Ishikawa (cell line): ENCODE results near the gene USP12.

ENCODE experiments used
- CEBPB ChIP-seq: IDR thresholded peaks from 2 replicates; pipeline ENCODE4 v1.6.1; 2012
- CREB1 ChIP-seq: IDR thresholded peaks from 2 replicates; pipeline ENCODE4 v1.6.1; 2012; ENCODE audit warnings: low read depth
- EGR1 ChIP-seq: IDR thresholded peaks from 2 replicates; pipeline ENCODE4 v1.6.1; 2012
- EP300 ChIP-seq: IDR thresholded peaks from 2 replicates; pipeline ENCODE4 v1.6.1; 2012; ENCODE audit warnings: borderline replicate concordance
- FOXM1 ChIP-seq: IDR thresholded peaks from 2 replicates; pipeline ENCODE4 v1.6.1; 2012; ENCODE audit warnings: low read depth, borderline replicate concordance
- NFIC ChIP-seq: IDR thresholded peaks from 2 replicates; pipeline ENCODE4 v1.6.1; 2012
- RAD21 ChIP-seq: IDR thresholded peaks from 2 replicates; pipeline ENCODE4 v1.6.1; 2012; ENCODE audit warnings: low read depth
- TAF1 ChIP-seq: IDR thresholded peaks from 2 replicates; pipeline ENCODE4 v1.6.1; 2012; ENCODE audit warnings: low read depth, mild to moderate bottlenecking
- TCF12 ChIP-seq: IDR thresholded peaks from 2 replicates; pipeline ENCODE4 v1.6.1; 2012; ENCODE audit warnings: low read depth
- TEAD4 ChIP-seq: IDR thresholded peaks from 2 replicates; pipeline ENCODE4 v1.6.1; 2012
- YY1 ChIP-seq: IDR thresholded peaks from 2 replicates; pipeline ENCODE4 v1.6.1; 2012; ENCODE audit warnings: low read depth
- ZBTB7A ChIP-seq: IDR thresholded peaks from 2 replicates; pipeline ENCODE4 v1.6.1; 2012; ENCODE audit warnings: low read depth
- TF ChIP-seq, protein P1 (sequence below): IDR thresholded peaks from 2 replicates; pipeline ENCODE4 v1.6.1; 2012; ENCODE audit warnings: low read depth, mild to moderate bottlenecking
- TF ChIP-seq, protein P2 (sequence below): IDR thresholded peaks from 2 replicates; pipeline ENCODE4 v1.6.1; 2012
- TF ChIP-seq, protein P3 (sequence below): IDR thresholded peaks from 2 replicates; pipeline ENCODE4 v1.6.1; 2012

USP12 gene

DNA sequence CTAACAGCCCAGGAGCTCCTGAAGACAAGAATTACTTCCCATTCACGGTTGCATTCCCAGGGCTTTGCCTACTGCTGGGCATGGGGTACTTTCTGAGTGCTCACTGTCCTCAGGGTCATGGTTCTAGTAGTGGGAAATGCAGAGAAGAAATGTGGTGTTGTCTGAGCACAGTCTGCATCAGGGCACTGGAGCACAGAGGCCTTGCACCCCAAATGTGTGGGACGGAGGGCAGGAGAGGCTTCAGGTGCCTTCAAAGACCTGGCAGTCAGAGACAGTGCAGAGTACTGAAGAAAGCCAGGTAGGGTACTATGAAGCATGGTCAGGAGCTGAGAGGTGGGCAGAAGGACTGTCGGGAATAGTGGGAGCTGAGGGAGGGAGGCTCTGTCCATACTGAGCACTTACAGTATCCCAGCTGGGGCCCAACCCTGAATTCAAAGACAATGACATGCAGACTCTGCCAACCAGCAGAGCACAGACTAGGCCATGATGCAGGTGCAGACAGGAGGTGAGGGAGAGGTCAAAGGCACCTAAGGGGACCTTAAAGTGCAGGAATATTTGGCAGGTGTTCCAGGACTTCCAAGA lies 144.4 kb downstream of the USP12 start:
- no peak for TF ChIP-seq EP300
- TF ChIP-seq TCF12 = no peak
- no peak for TF ChIP-seq EGR1
- TF ChIP-seq TEAD4 = no peak
- TF ChIP-seq, protein P1, sequence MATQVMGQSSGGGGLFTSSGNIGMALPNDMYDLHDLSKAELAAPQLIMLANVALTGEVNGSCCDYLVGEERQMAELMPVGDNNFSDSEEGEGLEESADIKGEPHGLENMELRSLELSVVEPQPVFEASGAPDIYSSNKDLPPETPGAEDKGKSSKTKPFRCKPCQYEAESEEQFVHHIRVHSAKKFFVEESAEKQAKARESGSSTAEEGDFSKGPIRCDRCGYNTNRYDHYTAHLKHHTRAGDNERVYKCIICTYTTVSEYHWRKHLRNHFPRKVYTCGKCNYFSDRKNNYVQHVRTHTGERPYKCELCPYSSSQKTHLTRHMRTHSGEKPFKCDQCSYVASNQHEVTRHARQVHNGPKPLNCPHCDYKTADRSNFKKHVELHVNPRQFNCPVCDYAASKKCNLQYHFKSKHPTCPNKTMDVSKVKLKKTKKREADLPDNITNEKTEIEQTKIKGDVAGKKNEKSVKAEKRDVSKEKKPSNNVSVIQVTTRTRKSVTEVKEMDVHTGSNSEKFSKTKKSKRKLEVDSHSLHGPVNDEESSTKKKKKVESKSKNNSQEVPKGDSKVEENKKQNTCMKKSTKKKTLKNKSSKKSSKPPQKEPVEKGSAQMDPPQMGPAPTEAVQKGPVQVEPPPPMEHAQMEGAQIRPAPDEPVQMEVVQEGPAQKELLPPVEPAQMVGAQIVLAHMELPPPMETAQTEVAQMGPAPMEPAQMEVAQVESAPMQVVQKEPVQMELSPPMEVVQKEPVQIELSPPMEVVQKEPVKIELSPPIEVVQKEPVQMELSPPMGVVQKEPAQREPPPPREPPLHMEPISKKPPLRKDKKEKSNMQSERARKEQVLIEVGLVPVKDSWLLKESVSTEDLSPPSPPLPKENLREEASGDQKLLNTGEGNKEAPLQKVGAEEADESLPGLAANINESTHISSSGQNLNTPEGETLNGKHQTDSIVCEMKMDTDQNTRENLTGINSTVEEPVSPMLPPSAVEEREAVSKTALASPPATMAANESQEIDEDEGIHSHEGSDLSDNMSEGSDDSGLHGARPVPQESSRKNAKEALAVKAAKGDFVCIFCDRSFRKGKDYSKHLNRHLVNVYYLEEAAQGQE = no peak
- TF ChIP-seq FOXM1 = no peak
- TF ChIP-seq RAD21 = no peak
- TF ChIP-seq, protein P2, sequence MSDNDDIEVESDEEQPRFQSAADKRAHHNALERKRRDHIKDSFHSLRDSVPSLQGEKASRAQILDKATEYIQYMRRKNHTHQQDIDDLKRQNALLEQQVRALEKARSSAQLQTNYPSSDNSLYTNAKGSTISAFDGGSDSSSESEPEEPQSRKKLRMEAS = no peak
- TF ChIP-seq YY1 = no peak
- no peak for TF ChIP-seq NFIC
- no peak for TF ChIP-seq ZBTB7A
- TF ChIP-seq, protein P3, sequence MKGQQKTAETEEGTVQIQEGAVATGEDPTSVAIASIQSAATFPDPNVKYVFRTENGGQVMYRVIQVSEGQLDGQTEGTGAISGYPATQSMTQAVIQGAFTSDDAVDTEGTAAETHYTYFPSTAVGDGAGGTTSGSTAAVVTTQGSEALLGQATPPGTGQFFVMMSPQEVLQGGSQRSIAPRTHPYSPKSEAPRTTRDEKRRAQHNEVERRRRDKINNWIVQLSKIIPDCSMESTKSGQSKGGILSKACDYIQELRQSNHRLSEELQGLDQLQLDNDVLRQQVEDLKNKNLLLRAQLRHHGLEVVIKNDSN = no peak
- no peak for TF ChIP-seq CEBPB
- TF ChIP-seq TAF1 = no peak
- no peak for TF ChIP-seq CREB1

DNA sequence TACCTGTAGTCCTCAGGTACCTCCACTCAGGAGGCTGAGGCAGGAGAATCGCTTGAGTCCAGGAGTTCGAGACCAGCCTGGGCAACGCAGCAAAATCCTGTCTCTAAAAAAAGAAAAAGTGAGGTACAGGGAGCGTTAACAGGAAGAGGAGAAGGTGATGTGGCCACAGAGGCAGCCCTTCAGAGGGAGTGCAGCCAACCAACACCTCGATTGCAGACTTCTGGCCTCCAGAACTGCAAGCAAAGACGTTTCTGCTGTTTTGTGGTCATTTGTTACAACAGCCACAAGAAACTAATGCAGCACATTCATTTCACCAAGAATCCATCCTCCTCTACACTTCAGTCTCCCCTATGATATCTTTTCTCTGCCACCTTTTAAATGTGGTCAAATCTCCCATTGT lies 145.2 kb downstream of the USP12 start:
- TF ChIP-seq NFIC (no peak), YY1 (no peak), TCF12 (no peak), TAF1 (no peak), RAD21 (no peak), FOXM1 (no peak), CEBPB (no peak)
- TF ChIP-seq, protein P3 = no peak

DNA sequence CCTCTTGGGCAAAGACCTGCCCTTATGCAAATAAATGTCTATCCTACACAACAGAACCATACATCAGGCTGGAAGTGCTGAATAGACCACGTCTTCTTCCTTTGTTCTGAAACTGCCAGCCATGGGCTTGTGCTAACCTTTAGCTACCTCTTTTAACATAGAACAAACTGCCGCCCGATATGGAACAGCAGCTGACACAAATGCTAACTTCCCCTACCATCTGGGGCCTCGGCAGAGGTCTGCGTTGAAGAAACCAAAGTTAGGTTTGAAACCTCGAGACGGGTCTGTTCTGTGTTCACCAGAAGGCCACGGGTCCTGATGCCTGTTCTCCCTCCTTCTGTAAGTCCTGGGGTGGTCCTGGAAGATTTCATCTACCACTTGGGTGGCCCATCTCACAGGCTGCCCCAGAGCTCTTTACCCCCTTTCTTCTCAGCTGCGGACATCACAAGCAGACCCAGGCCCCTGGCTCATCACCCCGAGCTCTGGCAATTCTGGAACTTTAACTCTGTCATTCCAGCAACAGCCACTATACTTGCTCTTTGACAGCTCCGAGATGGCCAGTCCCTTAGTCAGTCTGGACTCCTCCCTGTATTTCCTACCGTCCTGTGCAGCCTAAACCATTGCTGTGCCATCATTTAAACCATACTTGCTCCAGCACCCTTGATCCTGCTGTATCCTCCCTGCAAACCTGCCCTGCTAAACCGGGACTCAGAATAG lies 146.7 kb downstream of the USP12 start:
- no peak for TF ChIP-seq TEAD4
- TF ChIP-seq, protein P3 = no peak
- no peak for TF ChIP-seq ZBTB7A
- TF ChIP-seq CREB1 = no peak
- no peak for TF ChIP-seq NFIC
- TF ChIP-seq, protein P1 = no peak
- no peak for TF ChIP-seq EGR1
- no peak for TF ChIP-seq RAD21
- no peak for TF ChIP-seq CEBPB
- no peak for TF ChIP-seq TAF1
- TF ChIP-seq, protein P2 = no peak
- TF ChIP-seq TCF12 = no peak
- no peak for TF ChIP-seq YY1
- no peak for TF ChIP-seq FOXM1
- TF ChIP-seq EP300 = no peak

DNA sequence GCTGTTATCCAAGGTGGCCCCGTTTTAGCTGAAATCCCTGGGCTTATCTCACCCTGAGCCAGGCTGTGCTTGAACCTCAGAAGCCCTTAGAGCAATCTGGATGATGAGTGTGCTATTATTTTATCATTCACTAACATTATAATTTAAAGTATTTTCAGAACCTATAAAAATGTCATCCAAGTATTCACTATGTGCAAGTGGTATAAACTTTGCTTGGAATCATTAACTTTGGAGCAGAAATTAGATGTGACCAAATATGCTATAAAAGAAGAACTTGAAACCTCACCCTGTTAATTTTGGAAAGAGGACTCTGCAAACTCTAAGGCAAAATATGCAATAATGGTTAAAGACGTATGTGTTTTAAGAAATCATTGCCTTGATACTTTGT lies 147.5 kb downstream of the USP12 start:
- TF ChIP-seq NFIC (no peak), YY1 (no peak), CEBPB (no peak), EGR1 (no peak), EP300 (no peak), CREB1 (no peak), ZBTB7A (no peak), FOXM1 (no peak), TCF12 (no peak), TAF1 (no peak), TEAD4 (no peak), RAD21 (no peak)
- TF ChIP-seq, protein P2 = no peak
- TF ChIP-seq, protein P3 = no peak
- TF ChIP-seq, protein P1 = no peak
